GM12891 (cell line): ENCODE results near the gene CRHR2.

Source experiments
- PAX5 ChIP-seq: IDR thresholded peaks from 2 replicates; pipeline ENCODE4 v1.6.1; 2011; ENCODE audit warnings: low read length, moderate library complexity, mild to moderate bottlenecking; ENCODE audit not compliant: insufficient read depth, severe bottlenecking
- POLR2A ChIP-seq: IDR thresholded peaks from 2 replicates; pipeline ENCODE4 v1.6.1; 2011; ENCODE audit warnings: low read depth, low read length, control low read depth
- POLR2AphosphoS5 ChIP-seq: IDR thresholded peaks from 2 replicates; pipeline ENCODE4 v1.6.1; 2011; ENCODE audit warnings: low read depth, low read length, control low read depth
- POU2F2 ChIP-seq: IDR thresholded peaks from 2 replicates; pipeline ENCODE4 v1.6.1; 2011; ENCODE audit warnings: low read depth, mild to moderate bottlenecking, control low read depth, low read length, moderate library complexity
- SPI1 ChIP-seq: IDR thresholded peaks from 2 replicates; pipeline ENCODE4 v1.6.1; 2011; ENCODE audit warnings: low read depth, low read length, control low read depth
- TAF1 ChIP-seq: IDR thresholded peaks from 2 replicates; pipeline ENCODE4 v1.6.1; 2011; ENCODE audit warnings: low read depth, low read length, control low read depth

DNA sequence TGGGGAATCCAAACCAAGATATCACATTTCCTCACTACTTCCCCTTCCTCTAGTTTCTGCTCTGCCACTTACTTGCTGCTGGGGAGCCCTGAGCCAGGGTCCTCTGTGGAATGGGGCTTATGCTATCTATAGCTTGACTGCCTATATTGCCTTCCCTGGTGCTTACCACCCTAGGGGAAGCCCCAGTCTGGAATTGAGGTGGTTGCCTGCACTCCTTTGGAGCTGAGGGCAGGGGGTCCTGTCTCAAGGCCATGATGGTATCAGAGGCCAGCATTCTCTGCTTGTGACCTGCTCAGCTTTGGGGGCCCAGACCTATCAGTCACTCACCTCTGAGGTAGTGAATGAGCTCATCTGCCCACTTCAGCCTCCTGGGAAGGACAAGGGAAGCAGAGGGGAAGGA, 40.4 kb upstream of the CRHR2 start:
- no peak for TF ChIP-seq TAF1
- no peak for TF ChIP-seq POLR2A
- TF ChIP-seq POLR2AphosphoS5: no peak
- TF ChIP-seq SPI1: no peak
- TF ChIP-seq POU2F2: no peak
- TF ChIP-seq PAX5: no peak
